Measurements from ENCODE around the gene ARHGAP6.

The ARHGAP6 gene

DNA sequence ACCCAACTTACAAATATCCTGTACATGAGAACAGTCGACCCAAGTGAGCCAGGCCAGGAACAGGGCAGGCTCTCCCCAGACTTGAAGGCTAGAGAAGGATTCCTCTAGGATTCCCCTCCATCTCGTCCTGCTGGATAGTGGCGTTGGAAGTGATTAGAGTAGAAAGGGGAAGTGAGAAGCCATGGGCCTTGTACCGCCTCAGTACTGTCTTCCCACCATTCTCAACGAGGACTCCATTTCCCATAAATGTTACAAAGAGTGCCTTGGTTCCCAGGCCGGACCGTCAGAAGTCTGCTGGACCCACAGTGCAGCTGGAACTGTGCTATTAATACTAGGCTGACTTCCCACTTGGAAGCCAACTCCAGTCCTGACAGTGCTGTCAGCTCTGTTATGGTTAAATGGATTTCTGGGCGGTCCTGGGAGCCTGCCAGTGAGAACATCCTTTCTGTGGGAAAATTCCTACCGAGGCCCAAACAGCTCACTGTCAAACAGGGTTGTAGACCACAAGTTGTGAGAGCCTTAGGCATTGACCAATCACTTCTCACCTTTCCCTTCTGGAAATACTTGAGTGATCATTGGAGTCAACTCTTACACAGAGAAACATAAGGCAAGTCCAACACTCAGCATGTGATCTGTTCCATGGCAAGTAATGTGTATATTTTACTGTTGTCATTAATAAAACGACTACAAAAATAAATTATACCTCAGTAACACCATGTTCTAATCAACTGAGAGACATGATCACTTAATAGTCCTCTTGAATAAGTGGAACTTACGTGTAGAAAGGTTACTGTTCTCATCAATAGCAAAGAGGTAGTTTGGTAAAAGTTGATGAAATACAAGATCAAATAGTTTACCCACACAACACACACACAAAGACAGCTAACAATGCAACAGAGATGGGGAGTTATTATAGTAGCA, 314.1 kb downstream of the ARHGAP6 start:
- H3K27ac ChIP-seq: peak overlapping the region; percentile 80
- TF ChIP-seq ZFX (IDR thresholded peaks at IDR 0.05): no peak
- TF ChIP-seq, protein P1, sequence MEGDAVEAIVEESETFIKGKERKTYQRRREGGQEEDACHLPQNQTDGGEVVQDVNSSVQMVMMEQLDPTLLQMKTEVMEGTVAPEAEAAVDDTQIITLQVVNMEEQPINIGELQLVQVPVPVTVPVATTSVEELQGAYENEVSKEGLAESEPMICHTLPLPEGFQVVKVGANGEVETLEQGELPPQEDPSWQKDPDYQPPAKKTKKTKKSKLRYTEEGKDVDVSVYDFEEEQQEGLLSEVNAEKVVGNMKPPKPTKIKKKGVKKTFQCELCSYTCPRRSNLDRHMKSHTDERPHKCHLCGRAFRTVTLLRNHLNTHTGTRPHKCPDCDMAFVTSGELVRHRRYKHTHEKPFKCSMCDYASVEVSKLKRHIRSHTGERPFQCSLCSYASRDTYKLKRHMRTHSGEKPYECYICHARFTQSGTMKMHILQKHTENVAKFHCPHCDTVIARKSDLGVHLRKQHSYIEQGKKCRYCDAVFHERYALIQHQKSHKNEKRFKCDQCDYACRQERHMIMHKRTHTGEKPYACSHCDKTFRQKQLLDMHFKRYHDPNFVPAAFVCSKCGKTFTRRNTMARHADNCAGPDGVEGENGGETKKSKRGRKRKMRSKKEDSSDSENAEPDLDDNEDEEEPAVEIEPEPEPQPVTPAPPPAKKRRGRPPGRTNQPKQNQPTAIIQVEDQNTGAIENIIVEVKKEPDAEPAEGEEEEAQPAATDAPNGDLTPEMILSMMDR (conservative IDR thresholded peaks at IDR 0.05): no peak

DNA sequence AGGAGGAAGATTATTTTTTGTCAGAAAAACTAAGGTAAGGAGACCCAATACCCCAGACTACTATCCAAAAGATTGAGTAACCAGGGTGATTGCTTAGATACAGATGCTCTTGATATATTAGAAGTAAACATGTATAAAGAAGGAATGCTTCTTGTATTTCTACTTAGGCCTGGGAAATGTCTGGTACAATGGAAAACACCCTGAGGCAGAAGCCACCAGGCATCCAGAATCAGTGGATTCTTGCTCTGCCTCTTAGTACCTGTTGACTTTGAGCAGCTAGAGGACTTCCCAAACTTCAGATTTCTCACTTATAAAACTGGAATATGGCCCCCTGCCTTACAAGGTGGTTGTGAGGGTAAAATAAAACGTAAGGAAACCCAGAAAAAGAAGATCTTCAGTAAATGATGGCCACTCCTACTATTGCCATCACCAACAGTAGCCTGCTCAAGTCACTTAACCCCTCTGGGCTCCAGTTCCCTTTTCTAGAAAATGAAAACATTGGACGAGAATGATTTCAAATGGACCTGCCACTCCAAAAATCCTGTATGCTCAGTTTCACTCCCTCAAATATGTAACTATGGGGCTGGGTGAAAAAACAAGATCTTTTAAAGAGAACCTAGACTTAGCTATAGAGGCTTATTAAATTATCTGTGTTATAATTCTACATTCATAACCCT, 315.9 kb downstream of the ARHGAP6 start:
- TF ChIP-seq ZFX (IDR thresholded peaks at IDR 0.05): no peak
- TF ChIP-seq, protein P1 (conservative IDR thresholded peaks at IDR 0.05): no peak
- no peak overlapping the region for H3K27ac ChIP-seq

DNA sequence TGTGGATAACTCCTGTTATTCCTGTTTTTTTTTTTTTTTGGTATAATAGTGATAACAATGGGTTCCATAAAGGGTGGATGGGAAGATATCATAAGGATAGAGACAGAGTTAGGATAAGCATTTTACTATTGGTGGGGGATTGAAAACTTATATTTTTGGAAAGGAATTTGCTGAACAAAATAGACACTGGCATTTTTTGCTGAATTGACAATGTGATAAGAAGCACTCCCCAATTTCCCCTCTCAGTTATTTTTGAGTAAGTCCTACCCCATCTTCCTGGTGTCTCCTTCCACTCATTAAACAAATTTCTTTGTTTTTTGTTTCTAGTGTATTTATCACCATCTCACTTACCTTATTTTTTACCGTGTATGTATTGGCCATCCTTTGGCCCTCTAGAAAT, 316.7 kb downstream of the ARHGAP6 start:
- no peak for TF ChIP-seq ZFX (IDR thresholded peaks at IDR 0.05)
- TF ChIP-seq, protein P1 (conservative IDR thresholded peaks at IDR 0.05): no peak

DNA sequence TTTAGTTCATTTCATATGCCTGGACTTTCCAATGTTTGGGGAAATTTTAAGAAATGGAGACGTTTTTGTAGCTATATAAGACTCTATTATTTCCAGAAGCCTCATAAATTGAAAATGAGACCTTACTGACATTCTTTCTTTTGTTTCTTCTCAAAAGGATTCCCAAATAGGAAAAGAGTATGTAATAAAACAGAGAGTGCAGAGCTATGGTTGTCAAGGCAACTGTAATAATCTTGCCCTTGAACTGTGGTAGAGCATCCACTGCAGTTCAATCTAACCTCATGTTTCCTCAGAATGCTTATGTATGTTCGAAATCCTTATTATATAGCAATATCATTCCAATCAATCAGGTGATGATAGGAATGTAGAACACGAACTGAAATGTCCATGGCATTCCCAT, 318.4 kb downstream of the ARHGAP6 start:
- TF ChIP-seq, protein P1 (conservative IDR thresholded peaks at IDR 0.05): no peak
- TF ChIP-seq ZFX (IDR thresholded peaks at IDR 0.05): no peak
- H3K27ac ChIP-seq: no peak overlapping the region

More for the DNA sequence above, 316.7 kb downstream of the ARHGAP6 start:
- H3K27ac ChIP-seq: no peak overlapping the region

DNA sequence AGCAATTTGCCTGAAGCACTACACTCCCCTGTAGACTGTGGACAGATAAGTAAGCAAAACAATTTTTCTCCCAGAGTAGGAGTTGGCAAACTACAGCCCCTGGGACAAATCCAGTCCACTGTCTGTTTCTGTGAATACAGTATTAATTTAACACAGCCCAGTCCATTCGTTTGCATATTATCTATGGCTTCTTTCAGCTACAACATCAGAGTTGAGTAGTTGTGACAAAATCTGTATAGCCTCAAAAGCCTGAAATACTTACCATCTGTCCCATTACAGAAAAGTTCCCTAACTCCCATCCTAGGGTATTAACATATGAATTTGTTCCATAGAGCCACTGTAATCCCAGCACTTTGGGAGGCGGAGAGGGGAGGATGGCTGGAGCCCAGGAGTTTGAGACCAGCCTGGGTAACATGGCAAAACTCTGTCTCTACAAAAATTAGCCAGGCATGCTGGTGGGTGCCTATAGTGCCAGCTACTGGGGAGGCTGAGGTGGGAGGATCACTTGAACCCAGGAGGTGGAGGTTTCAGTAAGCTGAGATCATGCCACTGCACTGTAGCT, 319.5 kb downstream of the ARHGAP6 start:
- no peak overlapping the region for H3K27ac ChIP-seq
- TF ChIP-seq, protein P1 (conservative IDR thresholded peaks at IDR 0.05): no peak
- no peak for TF ChIP-seq ZFX (IDR thresholded peaks at IDR 0.05)

DNA sequence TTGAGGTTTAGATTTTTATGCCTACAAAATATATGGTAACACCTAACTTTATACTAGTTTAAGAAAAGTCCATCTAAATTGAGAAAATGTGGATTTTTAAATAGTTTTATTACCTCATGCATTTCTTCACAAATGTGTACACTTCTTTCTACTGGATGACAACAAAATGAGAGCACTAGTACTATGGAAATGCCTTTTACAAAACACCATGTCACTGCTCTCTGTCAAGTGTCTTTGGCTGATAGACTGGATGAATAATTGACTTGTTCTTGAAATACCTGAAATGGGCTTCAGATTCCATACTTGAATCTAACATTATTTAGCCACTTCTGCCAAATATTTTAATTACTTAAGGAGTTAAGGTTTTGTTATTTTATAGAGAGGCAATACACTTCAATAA, 323.0 kb downstream of the ARHGAP6 start:
- no peak overlapping the region for H3K27ac ChIP-seq
- no peak for TF ChIP-seq ZFX (IDR thresholded peaks at IDR 0.05)
- TF ChIP-seq, protein P1 (conservative IDR thresholded peaks at IDR 0.05): no peak

All from C4-2B (cell line).